NCI-H345 (cell line): ENCODE measurements around the gene NAALADL1.
"Not testable (repeated sequence)": the region's sequence is repeated elsewhere in the genome, so short reads cannot be mapped to it uniquely, and the experiment has no call there.

Source experiments
- DNase-seq: peaks from one replicate; lab custom pipeline; 2025; lab: John Stamatoyannopoulos, UW

NAALADL1 gene

DNA sequence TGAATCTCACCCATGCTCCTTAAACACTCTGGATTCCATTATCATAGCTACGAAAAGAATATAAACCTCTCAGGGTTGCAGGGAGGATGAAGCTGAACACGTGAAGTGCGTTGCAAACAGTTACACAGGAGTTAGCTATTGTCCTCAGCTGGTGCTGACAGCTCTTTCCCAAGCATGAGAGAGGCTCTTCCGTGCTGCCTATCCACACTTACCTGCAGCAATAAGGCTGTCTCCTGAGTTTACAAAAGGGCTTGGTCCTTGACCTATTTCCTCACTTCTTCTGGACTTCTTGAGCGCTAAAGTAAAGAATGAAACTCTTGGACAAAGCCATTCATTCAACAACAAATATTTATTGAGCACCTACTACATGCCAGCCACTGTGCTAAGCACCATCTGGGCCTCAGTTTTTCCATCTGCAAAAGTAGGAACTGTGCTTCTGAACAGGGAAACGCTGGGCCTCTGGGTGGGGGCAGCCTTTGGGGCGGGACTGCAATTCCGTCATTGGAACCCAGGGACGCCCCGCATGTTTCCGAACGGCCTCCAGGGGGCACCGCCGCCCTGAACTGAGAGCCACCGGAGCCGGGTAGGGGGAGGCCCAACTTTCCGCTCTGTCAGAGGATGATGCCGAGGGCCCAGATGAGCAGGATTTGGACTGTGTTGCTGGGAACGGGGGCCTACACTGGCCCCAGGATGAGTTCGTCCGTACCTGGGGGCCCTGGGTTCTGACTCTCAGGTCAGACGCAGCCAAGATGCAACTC, 45.0 kb downstream of the NAALADL1 start:
- peak; percentile 89 for DNase-seq

DNA sequence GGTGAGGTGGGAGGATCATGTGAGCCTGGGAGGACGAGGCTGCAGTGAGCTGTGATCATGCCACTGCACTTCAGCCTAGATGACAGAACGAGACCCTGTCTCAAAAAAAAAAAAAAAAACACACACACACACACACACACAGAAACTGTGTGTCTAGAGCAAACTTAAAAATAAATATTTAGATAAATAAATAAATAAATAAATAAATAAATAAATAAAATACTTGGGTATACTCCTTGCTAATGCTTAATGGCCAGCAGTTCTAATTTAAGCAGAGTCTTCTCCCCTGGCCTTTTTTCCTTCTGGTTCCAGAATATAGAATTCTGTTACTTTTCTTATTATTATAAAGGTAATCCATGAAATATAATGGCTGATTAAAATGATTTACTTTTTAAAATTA, 49.5 kb downstream of the NAALADL1 start:
- DNase-seq, result no peak

DNA sequence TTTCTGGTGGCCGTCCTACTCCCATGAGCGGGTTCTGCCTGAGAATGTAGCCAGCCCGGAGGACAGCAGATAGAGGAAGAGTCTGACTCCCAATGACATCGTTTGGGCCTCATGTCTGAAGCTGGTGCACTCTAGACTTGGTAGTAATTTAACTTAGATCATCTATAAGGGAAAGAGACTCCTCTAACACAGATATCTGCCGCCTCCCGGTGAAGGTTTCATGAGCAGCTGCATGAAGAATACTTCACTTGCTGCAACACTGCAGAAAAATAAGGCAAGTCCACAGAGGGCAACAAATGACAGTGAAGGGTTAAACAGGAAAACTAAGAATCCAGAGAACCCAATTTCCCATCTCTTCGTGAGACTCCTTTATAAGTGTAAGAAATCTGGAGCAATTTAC, 50.3 kb downstream of the NAALADL1 start:
- no peak for DNase-seq

DNA sequence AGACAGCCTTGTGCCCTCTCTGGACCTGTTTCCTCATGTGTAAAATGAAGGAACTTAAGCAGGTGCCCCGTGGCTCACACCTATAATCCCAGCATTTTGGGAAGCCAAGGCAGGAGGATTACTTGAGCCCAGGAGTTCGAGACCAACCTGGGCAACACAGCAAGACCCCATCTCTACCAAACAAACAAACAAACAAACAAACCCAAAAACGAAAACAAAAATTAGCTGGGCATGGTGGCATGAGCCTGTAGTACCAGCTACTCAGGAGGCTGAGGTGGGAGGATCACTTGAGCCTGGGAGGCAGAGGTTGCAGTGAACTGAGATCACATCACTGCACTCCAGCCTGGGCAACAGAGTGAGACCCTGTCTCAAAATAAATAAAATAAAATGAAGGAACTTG, 54.4 kb downstream of the NAALADL1 start:
- not testable (repeated sequence) for DNase-seq

DNA sequence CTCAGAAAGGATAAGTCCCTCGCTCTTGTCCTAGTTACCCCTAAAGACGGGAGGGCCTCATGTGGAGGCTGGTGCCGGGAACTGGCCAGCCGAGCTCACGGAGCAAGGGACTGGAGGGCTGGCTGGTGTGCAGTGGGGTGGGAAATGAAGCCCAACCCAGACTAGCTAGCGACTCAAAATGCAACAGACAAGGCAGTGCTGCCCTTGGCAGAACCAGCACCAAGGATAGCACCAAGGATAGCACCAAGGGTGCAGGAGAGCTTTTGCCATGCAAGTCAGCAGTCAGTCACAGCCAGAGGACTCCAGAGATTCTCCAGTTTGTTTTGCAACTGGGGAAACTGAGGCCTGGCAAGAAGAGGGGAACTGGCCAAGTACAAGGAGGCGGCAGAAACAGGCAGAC, 55.1 kb downstream of the NAALADL1 start:
- DNase-seq, result no peak

DNA sequence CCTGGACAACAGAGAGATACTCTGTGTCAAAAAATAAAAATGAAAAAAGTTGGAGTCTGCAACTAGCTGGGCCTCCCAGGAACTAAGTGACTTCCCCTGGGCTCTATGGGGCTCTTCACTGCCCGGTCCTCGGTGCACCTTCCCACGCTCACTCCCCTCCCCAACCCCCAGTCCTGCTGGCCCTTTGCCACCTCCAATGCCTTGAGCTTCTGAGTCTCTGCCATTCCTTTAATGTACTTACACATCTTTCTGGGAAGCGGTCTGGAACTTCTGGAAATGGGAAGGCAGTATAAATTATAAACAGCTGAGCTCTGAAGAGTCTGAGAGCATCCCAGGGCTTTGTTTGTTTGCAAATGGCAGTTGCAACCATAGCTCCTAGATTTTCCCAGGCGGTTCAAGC, 55.6 kb downstream of the NAALADL1 start:
- no peak for DNase-seq

DNA sequence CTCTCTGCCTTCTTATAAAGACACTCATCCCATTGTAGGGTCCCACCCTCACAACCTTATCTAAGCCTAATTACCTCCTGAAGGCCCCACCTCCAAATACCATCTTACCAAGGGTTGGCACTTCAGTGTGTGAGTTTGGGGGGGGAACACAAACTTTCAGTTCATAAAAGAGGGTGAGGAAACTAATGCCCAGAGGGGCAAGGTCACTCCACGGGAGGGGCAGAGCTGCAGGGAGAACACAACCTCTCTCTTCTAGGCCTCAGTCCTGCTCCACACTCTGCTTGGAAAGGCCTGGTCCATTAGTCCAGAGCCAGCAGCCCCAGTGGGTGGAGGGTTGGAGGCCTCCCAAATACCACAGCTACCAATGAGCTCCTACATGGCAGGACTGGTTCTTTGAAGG, 58.9 kb downstream of the NAALADL1 start:
- DNase-seq, result no peak

DNA sequence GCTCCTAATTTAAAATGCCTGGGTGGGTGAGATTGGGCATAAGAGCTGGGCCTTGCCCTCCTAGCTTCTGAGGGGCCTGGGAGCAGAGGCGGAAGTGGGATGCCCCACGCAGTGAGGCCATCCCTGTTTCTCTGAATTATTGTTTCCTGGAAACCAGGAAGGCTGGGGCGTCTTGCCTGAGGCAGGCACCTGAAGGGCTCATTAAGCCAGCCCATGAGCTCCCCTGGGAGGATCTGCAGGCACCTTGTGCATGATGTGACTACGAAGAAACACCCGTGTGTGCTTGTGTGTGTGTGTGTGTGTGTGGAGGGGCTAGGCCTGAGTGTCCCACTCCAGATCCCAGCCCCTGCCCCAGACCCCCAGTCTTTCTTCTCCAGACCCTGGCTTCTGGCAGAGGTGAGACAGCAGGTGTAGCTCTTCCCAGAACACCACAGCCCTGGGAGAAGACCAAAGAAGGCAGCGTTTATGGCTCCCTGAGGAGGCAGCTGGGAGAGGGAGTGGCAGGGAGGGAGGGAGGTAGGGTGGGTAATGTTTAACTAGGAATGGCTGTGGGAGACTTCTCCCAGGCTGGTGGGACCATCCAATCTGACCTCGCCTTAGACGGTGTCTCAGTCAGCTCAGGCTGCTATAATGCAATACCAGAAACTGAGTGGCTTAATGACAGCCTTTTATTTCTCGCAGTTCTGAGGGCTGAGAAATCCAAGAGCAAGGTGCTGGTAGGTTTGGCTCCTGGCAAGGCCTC, 59.5 kb downstream of the NAALADL1 start:
- peak; percentile 25 for DNase-seq

DNA sequence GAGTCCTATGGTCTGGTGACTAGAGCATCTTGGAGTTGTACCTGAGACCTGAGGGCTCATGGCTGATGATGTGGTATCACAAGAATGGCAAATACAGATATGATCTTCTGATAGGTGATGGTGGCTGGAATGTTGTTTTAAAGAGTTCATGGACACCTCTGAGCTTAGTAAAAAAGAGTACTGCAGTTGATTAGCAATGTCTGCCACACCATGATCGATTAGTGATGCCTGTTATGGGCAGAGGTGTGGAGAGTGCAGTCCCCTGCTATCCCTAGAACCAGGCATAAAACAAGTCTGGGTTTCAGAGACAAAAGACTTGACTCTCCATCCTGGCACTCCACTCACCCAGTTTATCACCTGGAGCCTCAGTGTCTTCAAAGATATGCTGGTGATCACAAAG, 60.2 kb downstream of the NAALADL1 start:
- DNase-seq, result no peak

DNA sequence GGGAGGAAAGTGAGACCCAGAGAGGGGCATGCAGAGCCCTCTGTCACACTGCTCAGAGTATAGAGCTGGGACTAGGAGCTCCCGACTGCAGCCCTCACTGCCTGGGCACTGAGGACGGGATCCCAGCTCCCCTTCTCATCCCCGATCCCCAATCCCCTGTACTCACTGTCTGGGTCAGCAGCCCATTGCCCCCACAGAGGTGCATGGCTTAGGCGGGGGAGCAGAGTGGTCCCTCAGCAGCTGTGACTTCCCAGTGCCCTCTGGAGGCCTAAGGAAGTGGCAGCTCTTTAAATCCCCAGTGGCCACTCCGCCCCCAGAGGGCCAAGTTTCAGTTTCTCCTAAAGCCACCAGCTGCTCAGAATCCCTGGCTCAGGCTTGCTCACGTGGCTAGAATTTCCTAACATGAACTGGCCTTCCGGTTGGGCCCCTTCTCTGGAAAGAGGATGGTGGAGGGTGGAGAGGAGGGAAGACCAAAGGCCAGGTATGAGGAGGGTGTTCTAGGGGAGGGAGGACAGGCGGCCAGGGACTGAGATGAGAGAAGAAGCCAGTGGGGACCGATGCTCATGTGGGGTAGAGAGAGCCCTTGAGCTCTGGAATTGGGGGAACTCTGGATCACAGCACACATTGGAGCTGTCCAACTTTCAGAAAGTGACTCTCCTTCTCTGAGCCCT, 61.5 kb downstream of the NAALADL1 start, which contains the start of gene BATF2:
TSS of gene BATF2 (minus strand) at position 262 of the 671 bp plus-strand sequence. CDS start at position 205, 57 bp downstream.
- no peak for DNase-seq

DNA sequence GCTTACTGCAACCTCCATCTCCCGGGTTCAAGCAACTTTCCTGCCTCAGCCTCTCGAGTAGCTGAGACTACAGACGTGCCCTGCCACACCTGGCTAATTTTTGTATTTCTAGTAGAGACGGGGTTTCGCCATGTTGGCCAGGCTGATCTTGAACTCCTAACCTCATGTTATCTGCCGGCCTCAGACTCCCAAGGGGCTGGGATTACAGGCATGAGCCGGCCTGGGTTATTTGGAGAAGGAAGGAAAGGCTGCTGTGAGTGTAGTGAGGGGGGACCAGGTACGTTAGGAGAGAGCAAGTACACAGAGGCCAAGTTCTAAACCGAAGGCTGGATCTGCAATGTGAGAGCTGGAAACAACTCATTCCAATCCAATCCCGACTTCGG, 62.0 kb downstream of the NAALADL1 start:
- DNase-seq, result no peak
